Natural killer cell (primary cell): ENCODE results near the gene KDM7A. TPM values are rescaled to one million over a fixed set of nuclear protein-coding genes. Genes with fewer than 3 reads are reported as not detected.

Experiments used
- ATAC-seq, 3 donors: fragments of 150-1000 bp in 2 of 3; fragments of 200-7000 bp in 1 of 3; cut with Tn5 transposase; 1 replicate in 1 of 3; 2 replicates in 2 of 3; pipeline ENCODE4 v1.10.0; 2021; ENCODE audit warnings: mild to moderate bottlenecking in 2 of 3, moderate library complexity in 2 of 3
- DNase-seq, 2 donors: peaks; one replicate each; pipeline versions ENCODE4 v3.0.0 to v3.0.0-alpha.2; 2013 to 2021; ENCODE audit warnings: mixed read lengths in 1 of 2
- H3K27ac ChIP-seq: one replicate; pipeline ENCODE4 v1.5.1; 2013; ENCODE audit warnings: mild to moderate bottlenecking, low read length
- H3K27me3 ChIP-seq: one replicate; pipeline ENCODE4 v1.6.1; 2013; ENCODE audit warnings: low read length; ENCODE audit not compliant: control insufficient read depth, insufficient read depth
- H3K36me3 ChIP-seq: one replicate; pipeline ENCODE4 v1.6.1; 2013; ENCODE audit warnings: low read length; ENCODE audit not compliant: control insufficient read depth, insufficient read depth
- H3K4me1 ChIP-seq: one replicate; pipeline ENCODE4 v1.6.1; 2013; ENCODE audit warnings: low read length; ENCODE audit not compliant: control insufficient read depth, insufficient read depth
- H3K4me3 ChIP-seq: one replicate; pipeline ENCODE4 v1.5.1; 2013; ENCODE audit warnings: low read length
- H3K9me3 ChIP-seq: one replicate; pipeline ENCODE4 v1.6.1; 2013; ENCODE audit warnings: low read length; ENCODE audit not compliant: control insufficient read depth, insufficient read depth
- H3K27ac Mint-ChIP-seq, 2 donors: one replicate each; pipeline ENCODE4 v1.8.0; 2022; ENCODE audit warnings: mild to moderate bottlenecking in 2 of 2, mixed read lengths in 2 of 2, moderate library complexity in 1 of 2
- H3K27me3 Mint-ChIP-seq, 2 donors: one replicate each; pipeline ENCODE4 v1.8.0; 2022; ENCODE audit warnings: low read depth in 2 of 2, mixed read lengths in 2 of 2
- H3K36me3 Mint-ChIP-seq: one replicate; pipeline ENCODE4 v1.8.0; 2022; ENCODE audit warnings: mixed read lengths
- H3K4me1 Mint-ChIP-seq, 2 donors: one replicate each; pipeline ENCODE4 v1.8.0; 2022; ENCODE audit warnings: mixed read lengths in 2 of 2
- H3K4me3 Mint-ChIP-seq: one replicate; pipeline ENCODE4 v1.8.0; 2022; ENCODE audit warnings: mild to moderate bottlenecking, moderate library complexity, mixed read lengths
- H3K9me3 Mint-ChIP-seq, 2 donors: one replicate each; pipeline ENCODE4 v1.8.0; 2022; ENCODE audit warnings: mixed read lengths in 2 of 2
- CTCF ChIP-seq: fragments of 200-600 bp; IDR thresholded peaks from one replicate; pipeline ENCODE4 v1.8.0; 2022; ENCODE audit warnings: antibody characterized with exemption
- WGBS: methylation state at CpG from one replicate; pipeline ENCODE4 v1.1.7; 2013; ENCODE audit warnings: missing lambda C conversion rate; ENCODE audit not compliant: insufficient coverage; 5-methylcytosine and 5-hydroxymethylcytosine counted together
- intact Hi-C: fragments of 100-400 bp; cut with micrococcal nuclease; formaldehyde crosslinking; loops from one replicate; pipeline ENCODE4 v1.14.2; 2022
- total RNA-seq, 4 donors: library from RNA; stranded (reverse); fragments of 120-200 nt in 1 of 4; gene quantifications; one replicate each; pipeline versions ENCODE4 v1.2.3 to v1.2.4, GENCODE V29; 2013 to 2022

Gene KDM7A
- total RNA-seq, 3 donors from 2014 or later (not counting 1 experiment from before 2014, with no cell fraction given) = 25.2 to 38.1 (median 36.1) TPM

- ATAC-seq = no peak
- H3K9me3 Mint-ChIP-seq = no peaks in the 10 kb centered on the region
- no peak for DNase-seq
- no peaks in the 10 kb centered on the region for H3K9me3 ChIP-seq
- WGBS = 96% methylated on average over 12 of the region's 12 CpGs
- no peak for TF ChIP-seq CTCF
- peaks cover 16% of the 10 kb centered on the region for H3K36me3 Mint-ChIP-seq
- H3K4me1 ChIP-seq = peaks cover 11% of the 10 kb centered on the region
- H3K27me3 Mint-ChIP-seq = no peaks in the 10 kb centered on the region
- peaks cover 11 to 16% of the 10 kb centered on the region in 2 donors for H3K4me1 Mint-ChIP-seq
- no peak overlapping the region for H3K4me3 ChIP-seq
- H3K27ac ChIP-seq = no peak overlapping the region
- no peaks in the 10 kb centered on the region for H3K27me3 ChIP-seq
- intact Hi-C loops = no loop called here
- no peak overlapping the region for H3K4me3 Mint-ChIP-seq
- peak overlapping the region in 1 of 2 donors; percentile 13 for H3K27ac Mint-ChIP-seq
- peaks cover 61% of the 10 kb centered on the region for H3K36me3 ChIP-seq
Measured at GRCh38 chr7:140039896-140040295, 136.9 kb downstream of the KDM7A start.

- intact Hi-C loops = no loop called here
- H3K9me3 ChIP-seq = no peaks in the 10 kb centered on the region
- no peak for TF ChIP-seq CTCF
- H3K27me3 Mint-ChIP-seq = no peaks in the 10 kb centered on the region
- H3K27ac ChIP-seq = no peak overlapping the region
- H3K4me3 Mint-ChIP-seq = no peak overlapping the region
- no peaks in the 10 kb centered on the region for H3K27me3 ChIP-seq
- no peak overlapping the region for H3K27ac Mint-ChIP-seq
- 98% methylated on average over 3 of the region's 7 CpGs for WGBS
- H3K9me3 Mint-ChIP-seq = no peaks in the 10 kb centered on the region
- H3K4me3 ChIP-seq = no peak overlapping the region
- no peak for DNase-seq
- peaks cover 11% of the 10 kb centered on the region for H3K4me1 ChIP-seq
- peaks cover 10% of the 10 kb centered on the region for H3K36me3 Mint-ChIP-seq
- H3K4me1 Mint-ChIP-seq = peaks cover 11 to 16% of the 10 kb centered on the region in 2 donors
- no peak for ATAC-seq
- H3K36me3 ChIP-seq = peaks cover 60% of the 10 kb centered on the region
Measured at GRCh38 chr7:140039066-140039465, 137.7 kb downstream of the KDM7A start.

GRCh38 chr7:140036224-140036962, 140.4 kb downstream of the KDM7A start:
- Mint-ChIP-seq H3K9me3 (no peaks in the 10 kb centered on the region), H3K4me3 (no peak overlapping the region), H3K36me3 (peaks cover 6% of the 10 kb centered on the region), H3K4me1 (peaks cover 11 to 21% of the 10 kb centered on the region in 2 donors), H3K27me3 (no peaks in the 10 kb centered on the region), H3K27ac (peak overlapping the region; percentile 51 to 56)
- ATAC-seq = peak; percentile 71 to 84 (median 77)
- Histone ChIP-seq H3K27me3 (no peaks in the 10 kb centered on the region), H3K36me3 (peaks cover 61% of the 10 kb centered on the region), H3K4me1 (peaks cover 11% of the 10 kb centered on the region), H3K9me3 (no peaks in the 10 kb centered on the region), H3K27ac (no peak overlapping the region), H3K4me3 (no peak overlapping the region)
- WGBS = 18% methylated on average over 10 of the region's 11 CpGs
- TF ChIP-seq CTCF = no peak
- peak in 1 of 2 donors; percentile 21 for DNase-seq
- intact Hi-C loops = no loop called here
